Lung (tissue), 12 donors: Measurements from ENCODE around the gene APH1B. TPM values are rescaled to one million over a fixed set of nuclear protein-coding genes. Genes with fewer than 3 reads are reported as not detected.
A peak's percentile ranks its signal among the peaks of the same experiment; 100 is the strongest.

Experiments used
- ATAC-seq: fragments of 200-7000 bp; cut with Tn5 transposase; one replicate; pipeline ENCODE4 v1.9.1; 2020; ENCODE audit warnings: moderate number of reproducible peaks; ENCODE audit not compliant: insufficient read depth, low FRiP score
- DNase-seq, 3 donors: peaks; one replicate each; pipeline ENCODE4 v3.0.0-alpha.2; 2013 to 2017
- H3K27ac ChIP-seq, 2 donors: one replicate each; pipeline ENCODE4 v1.5.1; 2013; ENCODE audit warnings: mild to moderate bottlenecking in 2 of 2, moderate library complexity in 2 of 2, control low read depth in 1 of 2, inconsistent platforms in 1 of 2, low read depth in 1 of 2, low read length in 1 of 2
- H3K27me3 ChIP-seq, 3 donors: one replicate each; pipeline ENCODE4 v1.5.1; 2013; ENCODE audit warnings: low read length in 2 of 3; ENCODE audit not compliant: control insufficient read depth in 3 of 3, insufficient read depth in 3 of 3
- H3K36me3 ChIP-seq, 4 donors: one replicate each; pipeline ENCODE4 v1.5.1; 2013; ENCODE audit warnings: low read length in 4 of 4, mild to moderate bottlenecking in 1 of 4, moderate library complexity in 1 of 4; ENCODE audit not compliant: control insufficient read depth in 4 of 4, insufficient read depth in 4 of 4
- H3K4me1 ChIP-seq, 5 donors: one replicate each; pipeline ENCODE4 v1.5.1; 2013; ENCODE audit warnings: low read length in 5 of 5, mild to moderate bottlenecking in 2 of 5, moderate library complexity in 1 of 5; ENCODE audit not compliant: control insufficient read depth in 5 of 5, insufficient read depth in 5 of 5
- H3K4me3 ChIP-seq: one replicate; pipeline ENCODE4 v1.5.1; 2013; ENCODE audit warnings: mild to moderate bottlenecking, control low read depth, moderate library complexity
- H3K9ac ChIP-seq, 2 donors: one replicate each; pipeline ENCODE4 v1.5.1; 2013; ENCODE audit warnings: low read length in 2 of 2, control low read depth in 1 of 2; ENCODE audit not compliant: insufficient read depth in 1 of 2
- H3K9me3 ChIP-seq, 4 donors: one replicate each; pipeline ENCODE4 v1.5.1; 2013; ENCODE audit warnings: low read length in 3 of 4, mild to moderate bottlenecking in 1 of 4, moderate library complexity in 1 of 4; ENCODE audit not compliant: control insufficient read depth in 4 of 4, insufficient read depth in 3 of 4
- WGBS, 2 donors: extraction: QIAGEN DNeasy Blood & Tissue Kit; methylation state at CpG; one replicate each; pipeline ENCODE4 v1.1.7; 2013; 5-methylcytosine and 5-hydroxymethylcytosine counted together
- polyA plus RNA-seq, 2 donors: library from polyadenylated mRNA; stranded (reverse); fragments of 200-250 nt; gene quantifications; one replicate each; pipeline ENCODE4 v1.2.1, GENCODE V29; 2013
- total RNA-seq, 2 donors: library from RNA; depleted of rRNA in 1 of 2; stranded (reverse); fragments of >200 nt in 1 of 2; gene quantifications; one replicate each; pipeline ENCODE4 v1.2.1, GENCODE V29; 2014 to 2021
- TF ChIP-seq, protein P1 (sequence below): IDR thresholded peaks from 2 replicates; pipeline ENCODE4 v1.5.1; 2012; ENCODE audit warnings: mild to moderate bottlenecking; ENCODE audit errors: control extremely low read depth, extremely low read depth
- donor health status: control.
- donor health status: control.
- donor health status: Bipolar disorder and iron deficiency.
- donor health status: healthy.
- donor health status: DM: yes; HTN: yes; CAD: no.

Gene APH1B
- total and polyA plus RNA-seq, 4 donors = 17.5 to 29.9 (median 21.9) TPM

GRCh38 chr15:63331456-63331855, 54.1 kb downstream of the APH1B start:
- ATAC-seq (no peak), DNase-seq (no peak)
- Histone ChIP-seq H3K9ac (no peak overlapping the region), H3K4me3 (no peak overlapping the region), H3K36me3 (no peaks in the 10 kb centered on the region), H3K4me1 (no peaks in the 10 kb centered on the region), H3K27me3 (no peaks in the 10 kb centered on the region), H3K9me3 (no peaks in the 10 kb centered on the region), H3K27ac (no peak overlapping the region)
- TF ChIP-seq, protein P1, sequence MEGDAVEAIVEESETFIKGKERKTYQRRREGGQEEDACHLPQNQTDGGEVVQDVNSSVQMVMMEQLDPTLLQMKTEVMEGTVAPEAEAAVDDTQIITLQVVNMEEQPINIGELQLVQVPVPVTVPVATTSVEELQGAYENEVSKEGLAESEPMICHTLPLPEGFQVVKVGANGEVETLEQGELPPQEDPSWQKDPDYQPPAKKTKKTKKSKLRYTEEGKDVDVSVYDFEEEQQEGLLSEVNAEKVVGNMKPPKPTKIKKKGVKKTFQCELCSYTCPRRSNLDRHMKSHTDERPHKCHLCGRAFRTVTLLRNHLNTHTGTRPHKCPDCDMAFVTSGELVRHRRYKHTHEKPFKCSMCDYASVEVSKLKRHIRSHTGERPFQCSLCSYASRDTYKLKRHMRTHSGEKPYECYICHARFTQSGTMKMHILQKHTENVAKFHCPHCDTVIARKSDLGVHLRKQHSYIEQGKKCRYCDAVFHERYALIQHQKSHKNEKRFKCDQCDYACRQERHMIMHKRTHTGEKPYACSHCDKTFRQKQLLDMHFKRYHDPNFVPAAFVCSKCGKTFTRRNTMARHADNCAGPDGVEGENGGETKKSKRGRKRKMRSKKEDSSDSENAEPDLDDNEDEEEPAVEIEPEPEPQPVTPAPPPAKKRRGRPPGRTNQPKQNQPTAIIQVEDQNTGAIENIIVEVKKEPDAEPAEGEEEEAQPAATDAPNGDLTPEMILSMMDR = no peak
- 88 to 95% methylated on average over 12 of the region's 12 CpGs for WGBS, 2 donors

DNA sequence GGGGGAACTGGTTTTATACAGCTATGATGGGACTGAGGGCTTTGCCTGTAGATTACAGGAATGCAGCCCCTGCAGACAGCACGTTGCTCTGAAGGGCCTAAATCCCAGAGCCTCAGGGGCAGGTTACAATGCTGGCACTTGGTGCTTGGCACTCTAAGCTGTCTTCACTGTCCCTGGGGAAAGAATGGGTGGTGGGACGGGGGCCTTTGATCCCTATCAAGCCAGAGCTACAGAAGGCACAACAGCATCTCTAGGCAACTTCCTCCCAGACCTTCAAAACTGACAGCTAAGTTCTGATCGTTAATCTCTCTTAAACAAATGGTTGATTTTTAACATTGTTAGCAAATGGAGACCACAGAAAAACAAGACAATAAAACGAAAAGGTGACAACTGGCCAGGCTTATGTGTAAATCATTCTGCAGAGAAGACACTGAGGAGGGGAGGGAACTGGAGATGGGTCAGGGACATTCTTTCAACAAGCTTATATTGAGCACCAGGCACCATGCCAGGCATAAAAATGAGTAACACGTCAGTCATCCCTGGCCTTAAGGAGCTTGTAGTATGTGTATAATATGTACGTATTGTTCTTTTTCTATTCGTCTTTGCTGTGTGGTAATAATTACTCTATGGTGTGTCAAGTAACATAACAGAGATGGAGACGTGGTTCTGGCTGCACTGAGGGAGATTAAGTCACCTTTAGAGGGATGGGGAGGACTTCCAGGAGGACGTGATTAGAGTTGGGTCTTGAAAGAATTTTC, 55.1 kb downstream of the APH1B start:
- TF ChIP-seq, protein P1 = no peak
- 51 to 53% methylated on average over 9 of the region's 9 CpGs for WGBS, 2 donors
- Histone ChIP-seq H3K4me3 (no peak overlapping the region), H3K27ac (no peak overlapping the region), H3K9ac (no peak overlapping the region), H3K9me3 (no peaks in the 10 kb centered on the region), H3K36me3 (no peaks in the 10 kb centered on the region), H3K4me1 (no peaks in the 10 kb centered on the region), H3K27me3 (no peaks in the 10 kb centered on the region)
- peak in 1 of 3 donors; percentile 38 for DNase-seq
- no peak for ATAC-seq

DNA sequence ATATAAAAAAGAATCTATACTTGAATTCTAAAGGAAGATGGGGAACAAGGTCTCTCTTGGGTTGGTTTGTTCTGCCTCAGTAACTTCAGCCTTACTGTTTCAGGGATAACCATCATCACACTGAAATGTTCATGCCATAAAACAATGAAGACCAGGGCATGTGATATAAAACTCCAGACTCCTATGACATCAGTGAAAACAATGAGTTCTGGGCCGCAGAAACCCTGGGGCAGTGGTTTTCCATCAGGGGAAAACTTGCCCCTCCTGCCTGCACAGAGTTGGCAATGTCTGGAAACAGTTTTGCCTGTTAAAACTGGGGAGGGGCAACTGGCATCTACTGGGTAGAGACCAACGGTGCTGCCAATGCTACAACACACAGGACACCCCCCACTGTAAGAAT, 57.4 kb downstream of the APH1B start:
- WGBS, 2 donors = 83 to 100% methylated on average over 2 of the region's 2 CpGs
- Histone ChIP-seq H3K27ac (no peak overlapping the region), H3K9me3 (no peaks in the 10 kb centered on the region), H3K4me3 (no peak overlapping the region), H3K27me3 (no peaks in the 10 kb centered on the region), H3K9ac (no peak overlapping the region), H3K36me3 (no peaks in the 10 kb centered on the region), H3K4me1 (no peaks in the 10 kb centered on the region)
- DNase-seq (no peak), ATAC-seq (no peak)
- TF ChIP-seq, protein P1 = no peak
